ENCODE results near the gene PPM1H.

Gene PPM1H

DNA sequence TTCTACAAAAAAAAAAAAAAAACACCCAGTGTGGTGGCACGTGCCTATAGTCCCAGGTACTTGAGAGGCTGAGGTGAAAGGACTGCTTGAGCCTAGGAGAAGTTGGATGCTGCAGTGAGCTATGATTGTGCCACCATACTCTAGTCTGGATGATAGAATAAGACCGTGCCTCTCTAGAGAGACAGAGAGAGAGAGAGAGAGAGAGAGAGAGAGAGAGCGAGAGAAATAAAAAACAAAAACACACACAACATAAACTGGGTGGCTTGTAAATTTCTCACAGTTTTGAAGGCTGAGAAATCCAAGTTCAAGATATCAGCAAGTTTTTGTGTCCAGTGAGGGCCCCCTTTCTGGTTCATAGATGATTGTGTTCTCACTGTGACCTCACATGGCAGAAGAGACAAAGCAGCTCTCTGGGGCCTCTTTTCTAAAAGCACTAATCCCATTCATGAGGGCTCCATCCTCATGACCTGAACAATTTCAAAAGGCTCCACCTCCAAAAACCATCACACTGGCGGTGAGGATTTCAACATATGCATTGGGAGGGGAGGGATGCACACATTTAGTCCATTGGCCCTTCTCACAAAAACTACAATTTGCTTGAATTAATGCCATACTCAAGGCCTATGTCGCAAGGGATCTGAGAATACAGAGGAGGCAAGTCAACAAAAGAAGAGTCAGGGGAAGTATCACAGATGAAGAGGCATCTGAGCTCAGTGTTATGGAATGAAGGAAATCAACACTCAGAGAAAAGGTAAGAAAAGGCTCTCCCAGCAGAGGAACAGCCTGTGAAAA lies 94.9 kb downstream of the PPM1H start:
- H3K4me3 ChIP-seq (replicated peaks; ENCODE audit: low read depth, low read length) = no peak overlapping the region
- no peak for DNase-seq (ENCODE audit: extremely low read depth, insufficient read length)
- H3K27me3 ChIP-seq (replicated peaks; ENCODE audit: control insufficient read depth, insufficient read depth, low read length) = no peaks in the 10 kb centered on the region
- TF ChIP-seq, protein P1, sequence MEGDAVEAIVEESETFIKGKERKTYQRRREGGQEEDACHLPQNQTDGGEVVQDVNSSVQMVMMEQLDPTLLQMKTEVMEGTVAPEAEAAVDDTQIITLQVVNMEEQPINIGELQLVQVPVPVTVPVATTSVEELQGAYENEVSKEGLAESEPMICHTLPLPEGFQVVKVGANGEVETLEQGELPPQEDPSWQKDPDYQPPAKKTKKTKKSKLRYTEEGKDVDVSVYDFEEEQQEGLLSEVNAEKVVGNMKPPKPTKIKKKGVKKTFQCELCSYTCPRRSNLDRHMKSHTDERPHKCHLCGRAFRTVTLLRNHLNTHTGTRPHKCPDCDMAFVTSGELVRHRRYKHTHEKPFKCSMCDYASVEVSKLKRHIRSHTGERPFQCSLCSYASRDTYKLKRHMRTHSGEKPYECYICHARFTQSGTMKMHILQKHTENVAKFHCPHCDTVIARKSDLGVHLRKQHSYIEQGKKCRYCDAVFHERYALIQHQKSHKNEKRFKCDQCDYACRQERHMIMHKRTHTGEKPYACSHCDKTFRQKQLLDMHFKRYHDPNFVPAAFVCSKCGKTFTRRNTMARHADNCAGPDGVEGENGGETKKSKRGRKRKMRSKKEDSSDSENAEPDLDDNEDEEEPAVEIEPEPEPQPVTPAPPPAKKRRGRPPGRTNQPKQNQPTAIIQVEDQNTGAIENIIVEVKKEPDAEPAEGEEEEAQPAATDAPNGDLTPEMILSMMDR (IDR thresholded peaks at IDR 0.05; ENCODE audit: insufficient read depth, low read length, poor library complexity, severe bottlenecking) = no peak
- no peaks in the 10 kb centered on the region for H3K36me3 ChIP-seq (ENCODE audit: control insufficient read depth, insufficient read depth, low read length)

DNA sequence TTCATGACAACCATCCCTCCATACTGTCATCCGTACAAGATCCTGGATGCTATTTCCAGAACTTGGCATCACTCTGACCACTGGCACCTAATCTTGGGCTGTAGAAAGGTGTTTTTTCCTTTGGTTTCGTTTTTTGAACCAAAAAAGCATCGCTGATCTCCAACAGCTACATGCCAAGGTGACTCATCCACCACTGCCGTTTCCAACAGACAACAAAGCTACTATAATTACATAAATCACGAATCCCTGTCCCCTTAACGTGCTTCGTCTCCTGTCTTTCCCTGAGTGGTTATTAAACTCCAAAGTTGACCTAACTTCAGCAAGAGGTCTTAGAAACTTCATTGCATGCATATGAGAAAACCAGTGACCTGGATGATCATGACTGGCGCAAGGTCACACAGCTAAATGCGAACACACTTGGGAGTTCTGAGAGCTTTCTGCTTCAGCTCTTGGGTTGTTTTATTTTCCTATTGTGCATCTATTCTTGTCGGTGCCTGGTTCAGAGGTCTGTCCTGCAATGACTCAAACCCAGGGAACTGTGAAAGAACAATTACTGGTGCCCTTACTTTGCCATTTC lies 99.9 kb downstream of the PPM1H start:
- TF ChIP-seq, protein P1 (IDR thresholded peaks at IDR 0.05; ENCODE audit: insufficient read depth, low read length, poor library complexity, severe bottlenecking) = no peak
- H3K36me3 ChIP-seq (ENCODE audit: control insufficient read depth, insufficient read depth, low read length) = no peaks in the 10 kb centered on the region
- no peaks in the 10 kb centered on the region for H3K27me3 ChIP-seq (replicated peaks; ENCODE audit: control insufficient read depth, insufficient read depth, low read length)
- peak overlapping the region; percentile 16; the same call in 1 of the 2 replicates for H3K4me3 ChIP-seq (replicated peaks; ENCODE audit: low read depth, low read length)
- no peak for DNase-seq (ENCODE audit: extremely low read depth, insufficient read length)

DNA sequence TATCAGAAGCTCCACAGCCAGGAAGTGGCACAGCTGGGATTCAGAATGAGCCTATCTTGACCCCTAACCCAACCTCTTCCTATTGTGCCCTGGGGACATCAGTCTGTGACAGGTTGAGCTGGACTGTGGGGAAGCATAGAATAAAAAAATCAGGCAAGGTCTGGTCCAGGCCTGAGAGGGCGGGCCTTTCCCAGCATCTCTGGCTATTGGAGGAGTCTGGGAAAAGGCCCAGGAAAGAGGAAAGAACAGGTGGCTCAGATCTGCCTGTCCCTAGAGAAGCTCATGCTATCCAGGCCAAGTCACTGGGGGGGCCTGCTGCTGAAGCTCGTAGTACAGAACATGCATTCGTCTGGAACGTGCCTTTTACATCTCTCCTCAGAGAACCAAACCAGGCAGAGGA lies 100.5 kb downstream of the PPM1H start:
- TF ChIP-seq, protein P1 (IDR thresholded peaks at IDR 0.05; ENCODE audit: insufficient read depth, low read length, poor library complexity, severe bottlenecking) = no peak
- no peak overlapping the region for H3K4me3 ChIP-seq (replicated peaks; ENCODE audit: low read depth, low read length)
- no peaks in the 10 kb centered on the region for H3K36me3 ChIP-seq (ENCODE audit: control insufficient read depth, insufficient read depth, low read length)
- DNase-seq (ENCODE audit: extremely low read depth, insufficient read length) = no peak
- H3K27me3 ChIP-seq (replicated peaks; ENCODE audit: control insufficient read depth, insufficient read depth, low read length) = no peaks in the 10 kb centered on the region; the same call in 1 of the 2 replicates

DNA sequence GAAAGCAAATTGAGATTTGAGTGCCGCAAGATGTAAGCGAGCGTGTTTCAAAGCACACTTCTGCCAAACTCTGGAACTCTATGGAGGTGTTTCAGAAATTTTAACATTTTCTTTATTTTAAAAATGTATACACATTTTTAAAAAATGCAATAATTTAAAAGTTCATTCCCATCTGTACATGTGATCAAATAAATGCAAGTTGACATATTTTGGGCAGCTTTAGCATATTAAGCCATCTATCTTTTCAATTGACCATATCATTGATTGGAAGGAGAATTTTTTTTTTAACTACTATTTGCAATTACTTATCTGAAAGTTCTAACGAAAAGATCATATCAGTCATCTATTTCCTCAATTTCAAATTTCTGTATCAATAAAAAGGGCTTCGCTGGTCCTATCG lies 101.3 kb downstream of the PPM1H start:
- Histone ChIP-seq H3K27me3 (replicated peaks; ENCODE audit: control insufficient read depth, insufficient read depth, low read length) (no peaks in the 10 kb centered on the region; the same call in 1 of the 2 replicates), H3K36me3 (ENCODE audit: control insufficient read depth, insufficient read depth, low read length) (no peaks in the 10 kb centered on the region), H3K4me3 (replicated peaks; ENCODE audit: low read depth, low read length) (no peak overlapping the region)
- DNase-seq (ENCODE audit: extremely low read depth, insufficient read length) = no peak
- TF ChIP-seq, protein P1 (IDR thresholded peaks at IDR 0.05; ENCODE audit: insufficient read depth, low read length, poor library complexity, severe bottlenecking) = no peak

DNA sequence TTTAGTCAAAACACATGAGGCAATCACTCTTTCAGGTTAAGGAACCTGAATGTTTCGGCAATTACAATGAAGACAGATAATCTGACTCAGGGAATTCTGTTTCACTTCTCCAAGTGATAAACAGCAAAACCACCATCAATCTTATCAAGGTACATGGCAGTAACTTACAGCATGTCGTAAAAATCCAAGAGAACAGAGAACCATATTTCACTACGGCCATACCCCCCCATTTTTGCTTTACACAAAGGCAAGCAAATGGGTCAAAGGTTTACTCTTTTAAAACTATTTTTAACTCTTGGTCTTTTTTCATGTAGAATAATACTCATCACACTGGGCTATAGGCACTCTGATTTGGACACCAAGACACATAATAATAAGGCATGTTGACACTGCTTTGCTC lies 102.4 kb downstream of the PPM1H start:
- Histone ChIP-seq H3K36me3 (ENCODE audit: control insufficient read depth, insufficient read depth, low read length) (no peaks in the 10 kb centered on the region), H3K27me3 (replicated peaks; ENCODE audit: control insufficient read depth, insufficient read depth, low read length) (no peaks in the 10 kb centered on the region; the same call in 1 of the 2 replicates), H3K4me3 (replicated peaks; ENCODE audit: low read depth, low read length) (no peak overlapping the region)
- TF ChIP-seq, protein P1 (IDR thresholded peaks at IDR 0.05; ENCODE audit: insufficient read depth, low read length, poor library complexity, severe bottlenecking) = no peak
- no peak for DNase-seq (ENCODE audit: extremely low read depth, insufficient read length)

All from GM06990 (cell line).